A172 (cell line): Measurements from ENCODE around the gene GTF3A. TPM values are rescaled to one million over a fixed set of nuclear protein-coding genes. Genes with fewer than 3 reads are reported as not detected.
A peak's percentile ranks its signal among the peaks of the same experiment; 100 is the strongest.
"Not testable (repeated sequence)": the region's sequence is repeated elsewhere in the genome, so short reads cannot be mapped to it uniquely, and the experiment has no call there.

Experiments
- DNase-seq: peaks from one replicate; pipeline ENCODE4 v3.0.0-alpha.2; 2015; ENCODE audit warnings: low spot score
- total RNA-seq: library from RNA; depleted of rRNA; stranded (reverse); fragments of >200 nt; shearing (Covaris generic); gene quantifications from 2 replicates; pipeline ENCODE4 v1.2.3, GENCODE V29; 2014; rRNA removed

The GTF3A gene
- total RNA-seq = 150 and 155 TPM in 2 replicates

- DNase-seq = peak; percentile 49
These were observed at the start of gene GTF3A for GRCh38 chr13:27424246-27425157. Gene GTF3A, plus strand, starts transcription at chr13:27424619.

DNA sequence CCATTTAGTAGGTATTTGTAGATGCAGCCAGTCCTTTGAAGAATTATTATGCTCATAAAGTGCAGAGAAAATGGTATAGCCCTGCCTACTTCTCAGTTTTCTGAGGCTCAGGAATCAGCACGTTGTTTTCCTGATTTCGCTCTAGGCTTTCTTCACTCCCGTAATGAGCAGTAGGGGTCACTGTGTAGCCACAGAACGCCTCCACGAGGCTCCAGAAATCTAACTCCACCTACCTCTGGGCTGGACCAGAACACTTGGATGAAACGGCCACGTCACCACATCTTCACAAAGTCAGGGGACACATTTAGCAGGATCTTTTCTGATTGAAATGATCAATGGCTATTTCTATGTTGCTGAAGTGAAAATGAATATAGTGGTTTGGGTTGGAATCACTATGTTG, 49.8 kb upstream of the GTF3A start:
- peak; percentile 75 for DNase-seq

DNA sequence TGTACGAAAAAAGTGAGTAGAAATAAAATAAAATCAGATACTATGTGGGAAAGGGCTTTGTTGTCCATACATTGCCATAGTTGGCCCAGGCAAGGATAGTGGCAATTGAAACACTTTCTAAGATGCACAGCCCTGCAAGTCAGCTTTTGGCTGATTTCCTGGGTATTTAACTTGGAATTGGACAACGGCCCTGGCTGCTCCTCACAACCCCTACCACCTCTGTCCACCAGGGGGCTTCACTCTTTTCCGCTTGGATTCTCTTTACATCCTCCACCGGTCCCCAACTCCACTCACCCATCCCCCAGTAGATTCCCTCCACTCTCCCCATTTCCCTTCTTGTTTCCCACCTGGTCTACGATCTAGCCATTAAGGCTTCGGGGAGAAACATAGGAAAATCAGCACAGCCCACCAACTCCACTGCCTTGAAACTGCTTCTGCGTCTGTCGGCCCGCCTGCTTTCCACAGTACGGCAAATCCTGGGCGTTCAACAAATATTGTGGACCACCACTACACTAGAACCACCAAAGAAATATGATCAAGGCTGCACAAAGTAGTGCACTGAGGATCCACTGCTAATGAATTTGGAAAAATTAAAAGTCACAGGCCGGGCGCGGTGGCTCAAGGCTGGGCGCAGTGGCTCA, 48.6 kb upstream of the GTF3A start:
- DNase-seq = peak; percentile 69

DNA sequence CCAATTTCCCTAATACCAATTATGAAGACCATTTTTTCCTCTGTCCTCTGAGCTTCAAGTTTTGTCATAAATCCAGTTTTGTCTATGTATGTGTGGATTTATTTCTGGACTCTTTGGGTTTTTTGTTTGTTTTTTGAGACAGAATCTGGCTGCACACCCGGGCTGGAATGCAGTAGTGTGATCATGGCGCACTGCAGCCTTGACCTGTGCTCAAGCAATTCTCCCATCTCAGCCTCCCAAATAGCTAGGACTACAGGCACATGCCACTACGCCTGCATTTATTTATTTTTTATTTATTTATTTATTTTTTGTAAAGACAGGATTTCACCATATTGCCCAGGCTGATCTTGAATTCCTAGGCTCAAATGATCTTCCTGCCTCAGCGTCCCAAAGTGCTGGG, 45.3 kb upstream of the GTF3A start:
- DNase-seq = no peak

DNA sequence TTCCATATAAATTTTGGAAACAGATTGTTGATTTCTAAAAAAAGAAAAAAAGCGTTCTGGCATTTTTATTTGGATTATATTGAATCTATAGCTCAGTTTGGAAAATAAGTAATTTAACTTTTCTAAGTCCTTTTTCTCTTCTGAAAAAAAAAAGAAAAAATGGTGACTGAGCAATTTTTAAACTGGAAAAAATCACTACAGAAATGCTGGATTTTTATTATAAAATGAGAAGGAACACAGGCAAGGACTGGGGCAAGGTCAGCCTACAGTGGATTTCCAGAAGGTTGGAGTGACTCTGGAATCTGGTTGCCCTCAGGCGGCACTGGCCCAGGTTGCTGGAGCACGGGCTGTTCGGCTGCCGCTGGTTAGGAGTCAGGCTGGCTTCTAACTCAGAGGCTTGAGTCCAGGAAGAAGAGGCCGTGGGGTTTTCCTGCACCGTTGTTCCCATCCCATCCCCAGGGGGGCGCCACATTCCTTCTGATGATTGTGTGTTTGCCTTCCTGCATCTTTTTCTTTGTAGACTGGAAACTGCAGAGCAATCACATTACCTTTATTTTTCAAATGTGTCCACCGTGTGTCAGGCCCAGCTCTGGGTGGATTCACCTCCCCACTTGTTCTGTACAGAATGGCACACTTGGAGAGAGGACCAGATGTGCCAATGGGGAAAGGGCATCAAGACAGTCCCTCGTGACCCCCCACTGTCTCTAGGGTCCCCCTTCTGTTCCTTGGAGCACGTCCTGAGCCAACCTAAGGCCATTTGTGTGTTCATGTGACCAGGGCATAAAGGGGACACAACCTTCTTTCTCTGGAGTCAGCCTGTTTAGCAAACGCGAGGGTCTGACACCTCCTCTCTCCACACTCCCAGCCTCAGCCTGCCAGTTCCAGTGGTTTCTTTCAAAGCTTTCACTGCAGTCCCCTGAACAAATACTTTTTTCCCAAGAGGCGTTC, 44.5 kb upstream of the GTF3A start:
- DNase-seq = peak; percentile 59

DNA sequence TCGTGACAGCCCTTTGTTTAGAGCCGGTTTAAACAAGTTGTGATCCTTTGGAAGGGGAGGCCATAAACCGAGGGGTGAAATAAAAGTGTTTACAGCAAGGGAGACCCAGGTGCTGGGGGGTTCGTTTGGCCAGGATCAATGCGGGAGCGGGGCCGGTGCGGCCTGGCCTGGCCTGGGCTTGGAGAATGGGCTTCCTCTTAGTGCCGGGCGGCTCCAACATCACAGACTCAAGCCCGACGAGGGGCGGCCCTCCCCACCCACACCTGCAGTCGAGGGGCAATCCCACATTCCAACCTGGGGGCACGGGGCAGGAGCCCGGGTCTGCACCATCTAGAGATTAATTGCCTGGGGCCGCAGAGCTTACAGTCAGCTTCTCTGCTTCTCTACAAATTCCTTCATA, 42.8 kb upstream of the GTF3A start:
- DNase-seq = no peak

- no peak for DNase-seq
These were observed 41.1 kb upstream of the GTF3A start for GRCh38 chr13:27383104-27383921.

GRCh38 chr13:27384285-27384684, 40.1 kb upstream of the GTF3A start:
- DNase-seq = no peak

GRCh38 chr13:27388241-27388640, 36.2 kb upstream of the GTF3A start:
- no peak for DNase-seq

- DNase-seq = no peak
These were observed 34.5 kb upstream of the GTF3A start for GRCh38 chr13:27389891-27390290.

DNA sequence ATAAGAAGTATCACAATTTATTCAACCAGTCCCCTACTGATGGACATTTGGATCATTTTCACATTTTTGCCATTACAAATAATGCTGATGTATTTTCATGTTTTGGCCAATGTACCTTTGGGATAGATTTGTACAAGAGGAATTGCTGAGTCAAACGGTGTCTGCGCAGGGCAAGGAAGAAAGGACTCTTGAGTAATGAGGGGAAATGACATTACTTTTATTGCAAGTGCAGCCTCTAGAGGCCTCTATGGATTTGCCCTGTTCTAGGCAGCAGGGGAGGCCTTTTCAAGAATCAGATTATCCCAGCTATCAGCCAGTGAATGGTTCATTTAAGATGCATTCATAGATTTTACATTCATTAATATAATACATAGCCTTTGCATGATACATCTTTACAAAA, 32.9 kb upstream of the GTF3A start:
- no peak for DNase-seq

- DNase-seq = no peak
These were observed 31.3 kb upstream of the GTF3A start for GRCh38 chr13:27393101-27393500.

- no peak for DNase-seq
These were observed 29.4 kb upstream of the GTF3A start for GRCh38 chr13:27395007-27395510.

DNA sequence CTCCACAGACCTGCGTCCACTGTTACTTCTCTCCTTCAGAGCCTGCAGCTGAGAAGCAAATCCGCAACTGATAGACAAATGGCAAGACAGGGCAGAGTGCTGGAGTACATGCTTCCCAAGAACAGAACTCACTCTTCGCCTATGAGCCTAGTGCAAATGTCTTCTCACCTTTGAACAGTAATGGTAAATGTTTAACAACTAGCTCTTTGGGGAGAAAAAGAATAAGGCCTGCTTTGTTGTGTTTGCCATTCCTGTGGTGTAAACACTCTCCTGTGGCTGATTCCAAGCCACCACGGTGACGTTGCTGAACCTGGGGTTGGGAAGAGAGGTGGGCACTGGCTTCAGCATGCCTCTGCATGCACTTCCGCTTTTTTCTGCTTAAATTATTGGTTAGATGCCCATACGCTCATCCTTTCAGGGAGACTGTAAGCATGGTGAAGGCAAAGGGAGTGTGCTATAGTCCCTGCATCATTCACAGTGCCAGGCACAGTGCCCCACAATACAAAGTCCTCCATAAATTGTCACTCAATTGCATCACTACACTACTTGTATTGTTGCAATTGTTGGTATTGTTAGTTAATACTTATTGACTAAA, 28.1 kb upstream of the GTF3A start:
- no peak for DNase-seq

DNA sequence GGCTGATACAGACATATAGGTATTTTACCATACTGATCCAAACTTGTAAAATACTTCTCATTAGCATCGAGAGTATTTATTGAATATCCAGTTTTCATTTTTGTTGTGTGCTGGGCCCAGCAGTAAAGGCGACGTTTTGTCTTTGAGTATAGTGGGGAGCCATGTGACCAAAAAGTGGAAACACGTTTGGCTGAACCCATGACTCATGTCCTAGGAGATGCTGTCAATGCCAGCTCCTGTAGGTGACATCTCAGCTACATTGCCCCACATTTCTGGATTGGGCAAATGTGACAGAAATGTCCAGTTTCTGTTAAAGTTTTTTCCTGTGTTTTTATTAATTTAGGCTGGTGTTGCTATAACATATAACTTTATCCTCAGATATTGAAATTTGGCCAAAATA, 26.1 kb upstream of the GTF3A start:
- DNase-seq = no peak

DNA sequence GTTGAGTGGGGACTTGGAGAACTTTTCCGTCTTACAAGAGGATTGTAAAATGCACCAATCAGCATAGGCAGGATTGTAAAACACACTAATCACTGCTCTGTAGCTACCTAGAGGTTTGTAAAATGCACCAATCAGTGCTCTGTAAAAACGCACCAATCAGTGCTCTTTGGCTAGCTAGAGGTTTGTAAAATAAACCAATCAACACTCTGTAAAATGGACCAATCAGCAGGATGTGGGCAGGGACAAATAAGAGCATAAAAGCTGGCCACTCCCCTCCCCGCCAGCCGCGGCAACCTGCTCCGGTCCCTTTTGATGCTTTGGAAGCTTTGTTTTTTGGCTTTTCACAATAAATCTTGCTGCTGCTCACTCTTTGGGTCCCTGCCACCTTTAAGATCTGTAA, 24.0 kb upstream of the GTF3A start:
- not testable (repeated sequence) for DNase-seq

DNA sequence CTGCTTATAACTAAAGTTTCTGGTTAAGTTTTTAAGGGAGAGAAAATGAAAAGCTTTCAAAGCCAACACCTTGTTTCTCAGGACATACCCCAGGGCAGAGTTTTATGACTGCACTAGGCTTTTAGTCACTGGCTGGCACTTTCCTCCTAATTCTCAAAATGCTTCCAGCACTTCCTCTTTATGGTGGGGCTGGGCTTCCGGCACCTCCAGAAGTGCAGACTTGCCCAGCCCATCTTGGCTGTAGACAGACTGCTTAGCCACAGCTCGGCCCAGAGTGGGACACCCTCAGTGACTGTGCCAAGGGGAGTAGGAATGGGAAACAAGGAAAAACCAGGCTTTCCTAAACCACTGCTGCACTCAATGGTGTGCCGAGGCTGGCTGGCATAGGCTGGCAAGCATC, 23.2 kb upstream of the GTF3A start:
- no peak for DNase-seq

GRCh38 chr13:27403203-27403678, 21.2 kb upstream of the GTF3A start:
- DNase-seq = peak; percentile 68

DNA sequence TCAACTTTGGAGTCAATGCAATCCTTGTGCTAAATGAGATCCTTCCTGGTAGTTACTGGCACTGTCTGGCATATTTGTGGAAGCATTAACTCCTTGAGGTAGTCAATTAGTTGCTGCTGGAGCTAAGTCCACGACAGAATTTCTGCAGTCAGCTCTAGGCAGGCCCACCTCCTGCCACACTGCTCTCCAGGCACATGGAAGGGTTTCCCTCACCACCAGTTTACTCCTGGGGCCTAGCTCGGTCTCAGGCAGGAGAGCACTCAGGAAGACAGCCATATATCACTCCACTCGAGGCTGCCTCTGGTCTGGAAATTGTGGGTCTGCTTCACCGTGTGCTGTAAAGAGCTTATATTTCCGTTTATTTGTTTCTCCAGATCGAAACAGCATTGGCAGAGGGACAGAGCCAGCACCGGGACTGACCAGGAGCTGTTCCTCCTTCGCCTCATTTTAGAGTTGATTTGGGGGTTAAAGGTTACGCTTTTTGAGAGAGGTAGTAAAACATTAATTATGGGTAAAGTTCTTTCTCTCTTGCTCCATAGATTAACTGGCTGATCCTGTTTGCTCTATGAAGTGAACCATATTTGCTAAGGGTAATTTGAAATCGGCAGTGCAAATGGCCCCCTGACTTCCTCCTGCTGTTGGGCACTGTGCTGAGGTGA, 20.6 kb upstream of the GTF3A start:
- DNase-seq = no peak

DNA sequence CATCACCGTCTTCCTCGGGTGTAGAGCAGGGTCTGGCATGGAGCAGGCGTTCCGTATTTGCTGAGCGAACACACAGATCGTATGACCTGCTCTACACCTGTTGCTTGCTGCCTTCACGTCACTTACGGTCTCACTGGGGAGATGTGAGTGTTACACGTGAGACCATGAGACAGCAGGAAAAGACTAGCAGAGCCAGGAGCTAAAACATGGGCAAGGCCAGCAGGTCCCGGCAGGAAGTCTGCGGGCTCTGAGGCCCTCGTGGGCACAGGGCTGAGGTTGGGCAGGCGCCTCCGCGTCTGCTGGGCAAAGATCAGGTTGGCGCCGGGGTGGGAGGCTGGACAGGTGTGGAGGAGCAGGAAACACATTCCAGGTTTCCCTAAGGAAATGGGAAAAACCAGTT, 19.7 kb upstream of the GTF3A start:
- no peak for DNase-seq
